Ovary (tissue), 3 donors: Measurements from ENCODE around the gene MSMP.

Experiments
- POLR2A ChIP-seq: fragments of 450-650 bp; IDR thresholded peaks from one replicate; pipeline ENCODE4 v1.6.1; 2017; ENCODE audit warnings: antibody characterized with exemption, mild to moderate bottlenecking, moderate library complexity
- TF ChIP-seq, protein P1 (sequence below), 3 donors: fragments of 450-650 bp in 2 of 3; fragments of 200-600 bp in 1 of 3; IDR thresholded peaks; one replicate each; pipeline versions ENCODE4 v1.5.1 to v1.8.0; 2016 to 2022; ENCODE audit warnings: antibody characterized with exemption in 3 of 3, mild to moderate bottlenecking in 1 of 3
- donor health status: DM: no; HTN: no; CAD: no.

DNA sequence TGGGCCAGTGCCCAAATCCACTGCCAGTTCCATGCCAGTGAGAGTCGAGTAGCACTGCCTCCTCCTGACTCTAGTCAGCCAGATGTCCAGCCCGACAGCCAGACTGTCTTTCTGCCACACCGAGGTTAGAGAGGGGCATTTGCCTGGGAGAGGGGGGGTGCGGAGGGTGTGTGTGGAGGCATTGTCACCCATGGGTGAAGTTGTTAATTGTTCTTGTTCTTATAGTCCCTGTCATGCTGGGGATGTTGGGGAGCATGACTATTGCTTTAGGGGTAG is 3.9 kb downstream of the MSMP start:
- TF ChIP-seq, protein P1, sequence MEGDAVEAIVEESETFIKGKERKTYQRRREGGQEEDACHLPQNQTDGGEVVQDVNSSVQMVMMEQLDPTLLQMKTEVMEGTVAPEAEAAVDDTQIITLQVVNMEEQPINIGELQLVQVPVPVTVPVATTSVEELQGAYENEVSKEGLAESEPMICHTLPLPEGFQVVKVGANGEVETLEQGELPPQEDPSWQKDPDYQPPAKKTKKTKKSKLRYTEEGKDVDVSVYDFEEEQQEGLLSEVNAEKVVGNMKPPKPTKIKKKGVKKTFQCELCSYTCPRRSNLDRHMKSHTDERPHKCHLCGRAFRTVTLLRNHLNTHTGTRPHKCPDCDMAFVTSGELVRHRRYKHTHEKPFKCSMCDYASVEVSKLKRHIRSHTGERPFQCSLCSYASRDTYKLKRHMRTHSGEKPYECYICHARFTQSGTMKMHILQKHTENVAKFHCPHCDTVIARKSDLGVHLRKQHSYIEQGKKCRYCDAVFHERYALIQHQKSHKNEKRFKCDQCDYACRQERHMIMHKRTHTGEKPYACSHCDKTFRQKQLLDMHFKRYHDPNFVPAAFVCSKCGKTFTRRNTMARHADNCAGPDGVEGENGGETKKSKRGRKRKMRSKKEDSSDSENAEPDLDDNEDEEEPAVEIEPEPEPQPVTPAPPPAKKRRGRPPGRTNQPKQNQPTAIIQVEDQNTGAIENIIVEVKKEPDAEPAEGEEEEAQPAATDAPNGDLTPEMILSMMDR (IDR thresholded peaks at IDR 0.05): no peak
- TF ChIP-seq POLR2A: no peak
